HG03060 (cell line): ENCODE measurements around the gene MARCHF6.
"Not testable (repeated sequence)": the region's sequence is repeated elsewhere in the genome, so short reads cannot be mapped to it uniquely, and the experiment has no call there.

Experiments
- ATAC-seq: cut with Tn5 transposase; IDR thresholded peaks from one replicate; pipeline ENCODE4 v1.9.1; 2021; ENCODE audit warnings: low read depth, moderate number of reproducible peaks; ENCODE audit not compliant: unreplicated experiment

Gene MARCHF6

DNA sequence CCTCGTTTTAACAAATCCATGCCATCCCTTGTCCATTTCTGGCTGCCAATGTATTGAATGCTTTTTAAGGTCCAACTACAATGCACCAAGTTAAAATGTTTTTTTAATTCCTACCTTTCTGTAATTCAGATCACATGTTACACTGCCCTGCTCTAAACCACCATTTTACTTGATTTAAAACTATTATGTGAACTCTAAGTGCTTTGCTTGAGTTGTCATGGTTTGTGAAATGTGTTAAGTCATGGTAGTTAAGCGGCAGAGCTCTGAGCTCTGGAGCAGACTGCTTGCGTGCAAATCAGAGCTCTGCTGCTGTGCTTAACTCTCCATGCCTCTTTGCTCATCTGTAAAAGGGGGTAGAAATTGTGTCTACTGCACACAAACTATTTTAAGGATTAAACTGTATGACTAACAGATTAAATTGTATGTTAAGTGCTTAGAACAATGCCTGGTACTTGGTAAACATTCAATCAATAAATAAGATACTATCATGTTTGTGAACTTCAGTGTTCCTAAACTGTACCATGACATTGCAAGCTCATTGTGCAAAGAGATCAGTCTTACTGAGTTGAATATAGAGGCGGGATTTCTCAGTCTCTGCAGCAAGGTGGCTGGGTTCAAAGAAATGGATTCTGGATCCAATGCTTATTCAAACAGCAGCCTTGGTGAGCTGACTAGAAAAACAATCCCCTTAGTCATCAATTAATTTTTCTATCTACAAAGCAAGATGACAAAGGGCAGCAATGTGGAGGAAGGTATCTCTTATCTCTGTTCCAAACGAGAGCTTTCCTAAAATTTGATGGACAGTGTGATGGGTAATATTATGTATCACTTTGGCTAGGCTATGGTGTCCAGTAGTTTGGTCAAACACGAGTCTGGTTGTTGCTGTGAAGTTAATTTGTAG is 29.7 kb upstream of the MARCHF6 start:
- ATAC-seq, result no peak

DNA sequence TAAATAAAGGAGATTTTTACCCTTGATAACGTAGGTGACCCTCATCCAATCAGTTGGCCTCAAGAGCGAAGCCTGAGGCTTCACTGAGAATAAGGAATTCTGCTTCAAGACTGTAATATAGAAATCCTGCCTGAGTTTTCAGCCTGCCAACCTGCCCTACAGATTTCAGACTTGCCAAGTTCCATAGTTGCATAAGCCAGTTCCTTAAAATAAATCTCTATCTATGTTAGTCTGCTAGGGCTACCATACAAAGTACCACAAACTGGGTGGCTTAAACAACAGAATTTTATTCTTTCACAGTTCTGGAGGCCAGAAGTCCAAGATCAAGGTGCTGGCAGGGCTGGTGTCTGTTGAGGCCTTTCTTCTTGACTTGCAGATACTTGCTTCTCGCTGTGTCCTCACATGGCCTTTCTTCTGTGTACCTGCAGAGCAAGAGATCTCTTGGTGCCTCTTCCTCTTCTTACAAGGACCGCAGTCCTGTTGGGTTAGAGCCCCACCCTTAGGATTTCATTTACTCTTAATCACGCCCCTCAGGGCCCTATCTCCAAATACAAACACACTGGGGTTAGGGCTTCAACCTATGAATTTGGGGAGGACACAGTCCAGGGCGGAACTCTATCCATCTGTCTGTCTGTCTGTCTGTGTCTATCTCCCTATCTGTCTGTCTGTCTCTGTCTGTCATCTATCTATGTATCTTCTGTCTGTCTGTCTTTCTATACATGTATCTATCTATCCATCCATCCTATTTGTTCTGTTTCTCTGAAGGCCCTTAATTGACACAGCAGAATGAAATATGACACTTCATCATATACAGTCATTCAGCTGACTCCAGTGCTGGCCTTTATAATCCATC is 28.8 kb upstream of the MARCHF6 start:
- ATAC-seq, result no peak

DNA sequence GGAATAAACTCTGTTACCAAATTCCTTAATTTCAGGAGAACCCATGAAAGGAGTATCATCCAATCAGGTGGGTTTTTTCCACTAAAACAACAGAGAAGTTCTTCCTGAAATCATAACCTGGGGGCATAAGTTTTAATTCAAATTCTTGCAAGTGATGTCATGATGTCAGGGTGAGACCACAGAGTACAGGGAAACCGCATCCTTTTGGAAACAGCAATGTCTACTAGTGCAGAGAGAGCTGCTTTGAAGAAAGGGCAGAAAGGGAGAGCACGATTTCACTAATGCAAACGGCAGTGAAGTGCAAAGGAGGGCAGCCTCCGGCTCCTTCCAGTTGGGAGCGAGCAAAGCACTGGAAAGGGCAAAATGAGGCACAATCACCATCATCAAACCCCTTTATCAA is 25.2 kb upstream of the MARCHF6 start:
- no peak for ATAC-seq

DNA sequence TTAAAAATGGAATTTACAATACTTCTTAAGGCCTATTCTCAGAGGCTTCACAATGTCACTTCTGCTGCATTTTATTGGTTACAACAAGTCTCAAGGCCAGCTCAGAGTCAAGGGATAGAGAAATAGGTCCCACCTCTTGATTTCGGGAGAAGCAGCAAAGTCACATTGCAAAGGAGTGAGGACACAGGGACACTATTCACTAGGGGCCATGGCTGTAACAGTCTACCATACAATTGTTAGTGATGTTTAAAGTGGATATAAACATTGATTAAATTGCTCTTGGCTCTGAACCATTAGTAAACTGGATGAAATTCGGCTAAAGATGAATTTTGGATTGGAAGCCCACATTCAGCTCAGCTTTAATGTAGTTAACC is 24.1 kb upstream of the MARCHF6 start:
- ATAC-seq, result no peak

DNA sequence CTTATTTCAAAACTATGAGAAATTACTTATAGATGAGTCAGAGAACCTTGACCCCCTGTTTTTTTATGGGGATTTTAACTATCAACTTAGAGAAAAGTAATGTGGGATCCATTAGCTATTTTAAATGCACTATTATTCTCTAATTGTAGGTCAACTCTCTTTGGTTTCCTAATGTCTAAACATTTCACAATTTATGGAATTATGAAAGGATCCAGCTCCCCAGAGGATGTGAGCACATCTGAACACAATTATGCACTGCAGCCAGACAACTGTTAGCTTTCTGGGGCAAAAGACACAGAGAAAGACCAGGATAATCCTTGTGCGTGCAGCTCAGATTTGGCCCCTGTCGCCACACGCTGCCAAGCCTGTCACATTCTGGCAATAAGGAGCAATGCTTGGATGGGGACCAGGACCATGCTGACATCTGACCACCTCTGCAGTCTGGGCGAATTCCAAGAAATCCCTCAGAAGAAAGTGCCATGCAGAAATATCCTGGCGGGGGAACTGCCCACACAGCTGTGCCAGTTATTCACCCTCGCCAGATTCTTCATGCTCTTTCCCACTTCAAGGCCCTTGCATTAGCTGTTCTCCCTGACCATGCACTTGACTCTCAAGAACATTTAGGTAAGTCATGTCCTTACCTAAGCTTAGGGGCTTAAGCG is 23.5 kb upstream of the MARCHF6 start:
- no peak for ATAC-seq

DNA sequence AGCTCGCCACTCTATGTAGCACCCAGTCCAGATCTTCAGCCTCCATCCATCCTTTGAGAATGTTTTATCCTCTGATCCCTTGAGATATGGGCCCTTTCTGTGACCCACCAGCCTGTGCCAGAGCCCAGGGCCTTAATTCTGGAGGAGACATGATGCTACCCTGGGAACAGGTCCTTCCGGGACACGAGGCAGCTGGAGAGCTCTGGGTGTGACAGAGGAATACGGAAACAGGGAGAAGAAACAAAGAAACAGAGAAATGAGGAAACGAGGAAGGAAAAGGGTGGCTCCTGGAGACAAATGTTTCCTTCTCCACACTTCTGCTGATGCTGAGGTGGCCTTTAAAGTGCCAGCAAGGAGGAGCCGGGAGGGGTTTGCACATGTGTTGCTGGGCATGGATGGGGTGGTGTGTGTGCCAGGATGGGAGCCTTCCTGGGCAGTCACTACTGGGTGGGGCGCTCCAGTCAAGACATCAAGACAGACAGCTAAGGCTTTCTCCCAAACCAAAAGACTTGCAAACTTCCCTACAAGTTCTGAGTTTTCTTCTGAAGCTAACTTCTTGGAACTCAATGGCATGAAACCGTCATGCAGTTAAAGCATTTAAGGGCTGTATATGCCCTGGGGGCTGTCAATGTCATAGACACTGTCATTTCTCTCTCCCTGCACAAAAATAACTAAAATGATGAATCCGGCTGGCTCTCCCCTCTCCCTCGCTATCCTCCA is 22.8 kb upstream of the MARCHF6 start:
- no peak for ATAC-seq

DNA sequence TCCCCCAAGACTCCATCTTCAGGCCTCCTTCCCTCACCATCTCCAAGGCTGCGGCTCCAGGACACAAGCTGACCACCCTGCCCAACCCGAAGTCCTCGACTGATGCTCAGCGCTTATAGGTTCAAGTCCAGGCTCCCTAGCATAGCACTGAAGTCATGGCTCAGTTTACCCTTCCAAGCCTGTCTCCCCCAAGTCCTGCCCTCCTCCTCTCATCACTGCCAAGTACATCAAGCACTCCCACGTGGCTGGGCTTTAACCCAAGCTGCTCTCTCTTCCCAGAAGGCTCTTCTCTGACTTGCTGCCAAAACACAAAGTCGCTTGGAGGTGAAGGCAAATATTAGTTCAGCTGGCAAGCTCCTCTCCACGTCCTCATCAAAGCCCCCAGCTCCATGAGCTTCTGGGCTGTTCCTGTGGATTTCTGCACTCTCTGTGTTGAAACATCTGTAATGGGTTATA is 22.1 kb upstream of the MARCHF6 start:
- no peak for ATAC-seq

DNA sequence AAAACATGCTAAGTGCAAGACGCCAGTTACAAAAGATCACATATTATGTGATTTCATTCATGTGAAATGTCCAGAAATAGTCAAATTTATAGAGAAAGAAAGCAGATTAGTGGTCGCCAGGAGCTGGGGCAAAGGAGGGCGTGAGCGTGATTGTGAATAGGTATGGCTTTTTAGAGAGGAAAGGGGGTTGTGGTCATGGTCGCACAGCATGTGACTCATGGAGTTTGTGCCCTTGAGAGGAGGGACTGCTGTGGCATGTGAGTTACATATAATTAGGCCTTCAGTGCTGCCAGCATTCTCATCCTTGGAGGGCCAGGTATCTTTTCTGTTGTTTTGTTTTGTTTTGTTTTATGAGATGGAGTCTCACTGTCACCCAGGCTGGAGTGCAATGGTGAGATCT is 21.2 kb upstream of the MARCHF6 start:
- no peak for ATAC-seq

DNA sequence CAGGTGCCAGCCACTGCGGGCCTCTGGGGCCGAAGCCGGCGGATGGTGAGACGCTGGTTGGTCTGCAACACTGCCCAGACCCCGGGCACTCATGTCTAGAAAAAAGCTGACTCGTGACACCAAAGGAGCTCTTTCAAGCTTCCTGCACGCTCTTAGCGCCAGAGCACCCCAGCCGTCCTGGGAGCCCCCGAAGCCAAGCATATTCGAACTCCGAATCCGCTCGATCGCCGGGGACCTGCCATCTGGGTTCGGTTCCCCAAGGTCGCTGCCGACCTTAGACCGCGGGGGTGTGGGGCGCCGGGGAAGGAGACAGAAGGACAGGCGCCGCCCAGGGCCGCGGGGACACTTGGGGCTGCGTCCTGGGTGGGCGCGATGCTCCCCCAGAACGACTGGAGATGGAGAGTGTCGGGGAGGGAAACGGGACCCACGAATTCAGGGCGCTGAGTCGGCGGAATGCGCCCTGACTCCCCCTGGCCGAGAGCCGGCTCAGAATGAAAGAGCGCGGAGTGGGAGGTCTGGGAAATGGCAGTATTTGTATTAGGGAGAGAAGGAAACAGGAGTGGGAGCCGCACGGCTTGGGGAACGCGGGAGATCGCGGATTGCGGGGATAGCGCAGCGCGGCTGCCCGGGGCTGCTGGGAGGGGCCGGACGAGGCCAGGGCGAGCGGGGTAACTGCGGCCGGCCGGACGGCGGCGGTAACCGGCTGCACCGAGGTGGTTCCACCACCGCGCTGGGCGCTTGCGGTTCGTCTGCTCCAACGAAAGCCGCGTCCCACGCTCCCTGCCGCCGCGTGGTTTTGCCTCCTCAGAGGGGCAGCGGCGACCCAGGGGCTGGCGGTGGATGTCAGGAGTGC is 20.1 kb upstream of the MARCHF6 start:
- ATAC-seq, result no peak

DNA sequence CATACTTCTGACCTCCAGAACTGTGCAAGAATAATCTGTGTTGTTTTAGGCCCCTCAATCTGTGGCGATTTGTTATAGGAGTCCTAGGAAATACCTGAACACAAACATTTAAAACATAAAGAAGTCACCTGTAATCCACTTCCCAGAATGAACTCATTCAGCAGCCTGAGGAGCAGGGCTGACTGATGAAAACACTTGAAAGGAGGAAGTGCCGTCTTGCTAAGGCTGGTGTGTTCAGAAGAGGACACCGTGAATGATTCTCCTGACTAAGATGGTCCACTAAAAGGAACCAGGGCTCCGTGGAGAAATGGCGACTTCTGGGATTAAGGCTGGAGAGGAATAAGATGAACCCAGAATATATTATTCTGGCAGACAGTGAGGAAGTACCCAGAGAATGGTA is 18.7 kb upstream of the MARCHF6 start:
- ATAC-seq, result no peak

DNA sequence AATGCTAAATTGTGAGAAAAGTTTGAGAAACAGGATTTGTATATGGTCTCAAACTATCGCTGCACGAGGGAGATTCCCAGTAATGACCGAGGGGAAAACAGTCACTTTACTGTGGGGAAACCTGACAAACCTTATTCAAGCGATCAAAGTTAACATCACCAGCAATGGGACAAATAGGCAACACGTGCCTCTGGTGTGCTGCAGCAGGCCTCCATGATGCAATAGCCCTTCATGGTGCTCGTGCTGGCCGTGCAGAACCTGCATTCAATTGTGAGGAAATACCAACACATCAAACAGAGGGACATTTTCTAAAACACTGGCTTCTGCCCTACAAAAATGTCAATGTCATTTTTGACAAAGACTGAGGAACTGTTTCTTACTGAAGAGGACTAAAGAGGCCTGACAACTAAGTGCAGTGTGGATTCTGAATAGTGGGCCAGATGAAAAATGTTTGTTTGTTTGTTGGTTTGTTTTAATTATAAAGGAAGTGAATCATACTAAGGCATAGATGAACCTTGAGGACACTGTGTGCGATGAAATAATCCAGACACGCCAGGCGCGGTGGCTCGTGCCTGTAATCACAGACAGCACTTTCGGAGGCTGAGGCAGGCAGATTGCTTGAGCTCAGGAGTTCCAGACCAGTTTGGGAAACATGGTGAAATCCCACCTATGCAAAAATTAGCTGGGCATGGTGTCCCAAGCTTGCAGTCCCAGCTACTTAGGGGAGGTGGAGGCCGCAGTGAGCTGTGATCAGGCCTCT is 17.6 kb upstream of the MARCHF6 start:
- no peak for ATAC-seq

DNA sequence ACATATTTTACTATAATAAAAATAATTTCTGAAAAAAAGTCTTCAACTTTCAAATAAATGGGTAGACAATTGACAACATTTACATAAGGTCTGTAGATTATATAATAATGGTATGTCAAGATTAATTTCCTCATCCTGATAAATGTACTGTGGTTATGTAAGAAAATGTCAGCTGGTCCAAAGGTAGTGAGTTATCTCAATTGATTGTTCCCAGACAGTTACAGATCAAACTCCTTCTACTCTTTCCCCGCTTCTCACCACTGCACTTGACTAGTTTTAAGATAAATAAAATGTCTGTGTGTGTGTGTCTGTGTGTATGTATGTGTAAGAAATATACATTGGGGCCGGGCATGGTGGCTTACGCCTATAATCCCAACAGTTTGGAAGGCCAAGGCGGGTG is 16.4 kb upstream of the MARCHF6 start:
- no peak for ATAC-seq

DNA sequence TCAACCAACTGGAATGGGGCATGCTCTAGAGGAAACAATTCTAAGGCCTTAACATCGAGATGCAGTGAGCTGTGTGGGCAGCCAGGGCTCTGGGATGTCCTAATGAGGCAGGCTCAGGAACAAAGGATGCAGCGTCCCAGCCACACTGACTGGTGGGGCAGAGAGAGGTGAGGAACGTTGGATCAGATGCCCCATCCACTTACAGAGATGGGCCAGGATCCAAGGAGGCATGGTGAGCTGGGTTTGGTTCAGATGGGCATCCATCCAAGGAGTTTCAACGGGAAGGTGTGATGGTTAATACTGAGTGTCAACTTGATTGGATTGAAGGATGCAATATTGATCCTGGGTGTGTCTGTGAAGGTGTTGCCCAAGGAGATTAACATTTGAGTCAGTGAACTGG is 15.5 kb upstream of the MARCHF6 start:
- no peak for ATAC-seq

DNA sequence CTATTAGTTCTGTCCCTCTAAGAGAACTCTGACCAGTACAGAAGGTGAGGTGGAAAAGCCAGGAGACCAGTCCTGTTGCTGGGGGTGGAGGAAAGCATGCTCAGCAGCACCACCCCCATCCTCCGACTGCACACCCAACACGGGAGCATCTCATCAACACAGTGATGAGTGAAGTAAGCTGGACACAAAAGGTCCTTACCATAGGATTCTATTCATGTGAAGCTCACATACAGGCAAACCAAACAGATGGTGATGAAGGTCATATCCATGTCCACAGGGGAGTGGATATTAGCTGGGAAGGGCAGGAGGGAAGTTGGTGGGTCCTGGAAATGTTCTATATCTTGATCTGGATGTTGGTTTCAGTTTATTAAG is 14.8 kb upstream of the MARCHF6 start:
- ATAC-seq, result no peak

DNA sequence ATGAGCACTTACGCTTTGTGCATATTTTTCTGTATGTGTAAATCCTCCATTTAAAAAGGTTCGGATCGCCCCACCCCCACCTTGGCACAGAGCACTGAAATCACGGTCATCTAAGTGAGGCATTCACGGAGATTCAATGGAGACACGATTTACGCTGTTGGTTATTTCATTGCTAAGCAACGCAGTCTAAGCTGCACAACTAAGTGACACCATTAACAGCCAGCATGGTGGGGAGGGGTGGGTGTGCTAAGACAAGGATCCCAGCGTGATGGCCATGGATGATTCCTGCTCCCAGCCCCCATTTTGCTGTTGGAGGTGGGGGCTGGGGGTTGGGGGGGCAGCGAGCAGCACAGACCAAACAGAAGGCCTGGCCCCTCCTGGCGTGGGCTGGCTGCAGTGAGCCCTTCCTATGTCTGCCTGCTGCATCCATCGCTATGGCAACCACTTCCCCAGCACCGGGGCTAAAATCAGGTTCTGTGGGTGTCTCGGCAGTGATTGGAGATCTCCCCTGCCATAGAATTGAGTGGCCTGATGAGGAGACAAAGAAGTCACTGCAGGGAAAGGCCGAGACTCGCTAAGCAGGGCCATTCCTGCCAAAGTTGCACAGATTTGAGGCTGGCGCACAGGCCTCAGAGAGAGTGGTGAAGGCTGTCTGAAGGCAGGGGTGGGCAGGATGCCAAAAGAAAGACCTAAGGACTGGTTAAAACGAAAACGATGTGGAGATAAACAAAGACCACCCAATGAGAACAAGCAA is 14.3 kb upstream of the MARCHF6 start:
- ATAC-seq, result no peak

DNA sequence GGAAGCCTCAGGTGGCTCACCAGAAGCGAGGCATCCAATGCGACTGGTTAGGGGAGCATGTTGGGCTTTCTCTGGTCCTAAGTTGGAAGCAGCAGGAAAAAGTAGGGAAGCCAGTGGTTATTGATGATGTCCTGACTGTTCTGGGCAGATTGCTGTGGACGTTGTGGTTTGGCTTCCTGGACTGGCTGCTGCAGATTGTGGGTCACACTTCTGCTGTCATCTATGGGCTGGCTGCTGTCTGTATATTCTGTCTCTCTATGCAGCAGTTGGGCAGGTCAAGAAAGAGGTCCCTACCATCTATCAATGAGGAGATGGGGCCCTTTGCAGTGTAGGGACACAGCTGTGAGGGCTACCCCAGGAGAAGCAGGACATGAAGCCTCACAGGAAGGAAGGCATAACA is 13.5 kb upstream of the MARCHF6 start:
- ATAC-seq, result no peak

DNA sequence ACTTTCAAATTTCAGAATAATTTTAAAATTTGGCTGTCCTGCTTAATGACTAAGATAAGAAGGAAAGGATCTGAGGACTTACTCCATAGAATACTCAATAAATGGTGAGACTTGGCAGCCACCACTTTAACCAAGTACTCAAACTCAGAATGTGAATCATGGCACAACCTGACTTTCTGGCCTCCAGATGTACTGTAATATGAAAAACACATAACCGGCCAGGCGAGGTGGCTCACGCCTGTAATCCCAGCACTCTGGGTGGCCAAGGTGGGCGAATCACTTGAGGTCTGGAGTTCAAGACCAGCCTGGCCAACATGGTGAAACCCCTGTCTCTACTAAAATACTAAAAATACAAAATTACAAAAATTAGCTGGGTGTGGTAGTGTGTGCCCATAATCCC is 10.0 kb upstream of the MARCHF6 start:
- ATAC-seq, result no peak

DNA sequence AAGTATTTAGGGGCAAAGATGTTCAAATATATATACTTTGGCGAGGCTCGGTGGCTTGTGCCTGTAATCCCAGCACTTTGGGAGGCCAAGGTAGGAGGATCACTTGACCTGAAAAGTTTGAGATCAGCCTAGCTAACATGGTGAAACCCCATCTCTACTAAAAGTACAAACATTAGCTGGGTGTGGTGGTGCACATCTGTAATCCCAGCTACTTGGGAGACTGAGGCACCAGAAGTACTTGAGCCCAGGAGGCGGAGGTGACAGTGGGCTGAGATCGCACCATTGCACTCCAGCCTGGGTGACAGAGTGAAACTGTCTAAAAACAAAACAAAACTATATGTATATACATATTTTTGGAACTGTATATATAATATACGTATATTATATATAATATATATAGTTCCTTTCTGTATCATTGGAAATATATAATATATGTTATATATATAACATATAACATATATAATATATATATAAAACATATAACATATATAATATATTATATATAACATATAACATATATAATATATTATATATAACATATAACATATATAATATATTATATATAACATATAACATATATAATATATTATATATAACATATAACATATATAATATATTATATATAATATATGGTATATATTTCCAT is 8.9 kb upstream of the MARCHF6 start:
- not testable (repeated sequence) for ATAC-seq
